ENCODE measurements around the gene VSTM5.

Gene VSTM5

GRCh38 chr11:93841446-93841845 is 9.0 kb downstream of the VSTM5 start:
- DNase-seq (ENCODE audit: low read depth) = no peak
- TF ChIP-seq CTCF (IDR thresholded peaks at IDR 0.05; ENCODE audit: low read depth, low read length) = no peak
- TF ChIP-seq MAX (IDR thresholded peaks at IDR 0.05; ENCODE audit: low read depth, low read length) = no peak
- TF ChIP-seq POLR2A (IDR thresholded peaks at IDR 0.05; ENCODE audit: extremely low read depth, insufficient read length) = no peak
- no peak for TF ChIP-seq MYC (IDR thresholded peaks at IDR 0.05; ENCODE audit: low read depth, low read length)
- H3K4me3 ChIP-seq (ENCODE audit: low read depth, low read length) = no peak overlapping the region

GRCh38 chr11:93840981-93841380 is 9.4 kb downstream of the VSTM5 start:
- no peak overlapping the region for H3K4me3 ChIP-seq (ENCODE audit: low read depth, low read length)
- TF ChIP-seq POLR2A (IDR thresholded peaks at IDR 0.05; ENCODE audit: extremely low read depth, insufficient read length) (no peak), CTCF (IDR thresholded peaks at IDR 0.05; ENCODE audit: low read depth, low read length) (no peak), MYC (IDR thresholded peaks at IDR 0.05; ENCODE audit: low read depth, low read length) (no peak), MAX (IDR thresholded peaks at IDR 0.05; ENCODE audit: low read depth, low read length) (no peak)

GRCh38 chr11:93840180-93840579 is 10.2 kb downstream of the VSTM5 start:
- no peak overlapping the region for H3K4me3 ChIP-seq (ENCODE audit: low read depth, low read length)
- TF ChIP-seq POLR2A (IDR thresholded peaks at IDR 0.05; ENCODE audit: extremely low read depth, insufficient read length) (no peak), CTCF (IDR thresholded peaks at IDR 0.05; ENCODE audit: low read depth, low read length) (no peak), MYC (IDR thresholded peaks at IDR 0.05; ENCODE audit: low read depth, low read length) (no peak), MAX (IDR thresholded peaks at IDR 0.05; ENCODE audit: low read depth, low read length) (no peak)
- no peak for DNase-seq (ENCODE audit: low read depth)

More at GRCh38 chr11:93840981-93841380, 9.4 kb downstream of the VSTM5 start:
- DNase-seq (ENCODE audit: low read depth) = no peak

GRCh38 chr11:93838967-93839366 is 11.5 kb downstream of the VSTM5 start:
- H3K4me3 ChIP-seq (ENCODE audit: low read depth, low read length) = no peak overlapping the region
- TF ChIP-seq MAX (IDR thresholded peaks at IDR 0.05; ENCODE audit: low read depth, low read length) (no peak), CTCF (IDR thresholded peaks at IDR 0.05; ENCODE audit: low read depth, low read length) (no peak), POLR2A (IDR thresholded peaks at IDR 0.05; ENCODE audit: extremely low read depth, insufficient read length) (no peak), MYC (IDR thresholded peaks at IDR 0.05; ENCODE audit: low read depth, low read length) (no peak)
- no peak for DNase-seq (ENCODE audit: low read depth)

GRCh38 chr11:93832780-93833179 is 17.6 kb downstream of the VSTM5 start:
- H3K4me3 ChIP-seq (ENCODE audit: low read depth, low read length) = no peak overlapping the region
- no peak for TF ChIP-seq POLR2A (IDR thresholded peaks at IDR 0.05; ENCODE audit: extremely low read depth, insufficient read length)
- no peak for DNase-seq (ENCODE audit: low read depth)

GRCh38 chr11:93831343-93832127 is 18.9 kb downstream of the VSTM5 start:
- TF ChIP-seq MYC (IDR thresholded peaks at IDR 0.05; ENCODE audit: low read depth, low read length) = no peak
- TF ChIP-seq MAX (IDR thresholded peaks at IDR 0.05; ENCODE audit: low read depth, low read length) = no peak
- TF ChIP-seq CTCF (IDR thresholded peaks at IDR 0.05; ENCODE audit: low read depth, low read length) = no peak
- no peak for TF ChIP-seq POLR2A (IDR thresholded peaks at IDR 0.05; ENCODE audit: extremely low read depth, insufficient read length)
- no peak overlapping the region for H3K4me3 ChIP-seq (ENCODE audit: low read depth, low read length)
- no peak for DNase-seq (ENCODE audit: low read depth)

Data from NB4 (cell line).